T-helper 2 cell treated with Interferon-gamma antibody and Interleukin-4, amounts not matched to agents 100 ng/mL and 5 ng/mL, for 36 hours (primary cell): ENCODE results near the gene SRPRB. TPM values are rescaled to one million over a fixed set of nuclear protein-coding genes. Genes with fewer than 3 reads are reported as not detected.
"Not testable (repeated sequence)": the region's sequence is repeated elsewhere in the genome, so short reads cannot be mapped to it uniquely, and the experiment has no call there.

Experiments
- intact Hi-C: fragments of 100-400 bp; cut with micrococcal nuclease; formaldehyde crosslinking; loops from one replicate; pipeline ENCODE4 v1.15.1; 2023
- total RNA-seq: library from RNA; stranded (reverse); gene quantifications from 2 replicates; pipeline ENCODE4 v1.2.3, GENCODE V29; 2022

Gene SRPRB
- total RNA-seq, 1 donor from 2014 or later: 68.2 TPM

GRCh38 chr3:133777807-133778568 is 27.6 kb upstream of the SRPRB start:
- intact Hi-C loops: no loop called here

- intact Hi-C loops: no loop called here
Observed at GRCh38 chr3:133779626-133780203, 25.9 kb upstream of the SRPRB start.

GRCh38 chr3:133780756-133781155 is 24.9 kb upstream of the SRPRB start:
- intact Hi-C loops: not testable (repeated sequence)

GRCh38 chr3:133781570-133781969 is 24.0 kb upstream of the SRPRB start:
- intact Hi-C loops: no loop called here

- intact Hi-C loops: no loop called here
Observed at GRCh38 chr3:133782454-133782853, 23.2 kb upstream of the SRPRB start.

- intact Hi-C loops: no loop called here
Observed at GRCh38 chr3:133783762-133784161, 21.9 kb upstream of the SRPRB start.

GRCh38 chr3:133788024-133788423 is 17.6 kb upstream of the SRPRB start:
- intact Hi-C loops: no loop called here

- intact Hi-C loops: no loop called here
Observed at GRCh38 chr3:133792171-133792763, 13.3 kb upstream of the SRPRB start.

- intact Hi-C loops: no loop called here
Observed at GRCh38 chr3:133797396-133798105, 8.1 kb upstream of the SRPRB start.

GRCh38 chr3:133799794-133800585 is 5.6 kb upstream of the SRPRB start:
- intact Hi-C loops: no loop called here

- intact Hi-C loops: no loop called here
Observed at GRCh38 chr3:133803469-133803868, 2.1 kb upstream of the SRPRB start.

- intact Hi-C loops: loop anchor here (1.0 to 5.0 kb wide), 2 partner anchors 143 to 682 kb away; partner anchors contain the start of genes ANAPC13 and CEP63
Observed at GRCh38 chr3:133804896-133805295, 719 bp upstream of the SRPRB start.

GRCh38 chr3:133805384-133805701 is 272 bp upstream of the SRPRB start:
- intact Hi-C loops: loop anchor here (1.0 to 5.0 kb wide), 2 partner anchors 143 to 682 kb away; partner anchors contain the start of genes ANAPC13 and CEP63

- intact Hi-C loops: no loop called here
Observed at GRCh38 chr3:133812872-133813271, 7.3 kb downstream of the SRPRB start.

- intact Hi-C loops: no loop called here
Observed at GRCh38 chr3:133815386-133815785, 9.8 kb downstream of the SRPRB start.

- intact Hi-C loops: no loop called here
Observed at GRCh38 chr3:133820129-133820528, 14.5 kb downstream of the SRPRB start.

- intact Hi-C loops: no loop called here
Observed at GRCh38 chr3:133820889-133821675, 15.5 kb downstream of the SRPRB start.

- intact Hi-C loops: no loop called here
Observed at GRCh38 chr3:133821767-133822638, 16.4 kb downstream of the SRPRB start.

- intact Hi-C loops: no loop called here
Observed at GRCh38 chr3:133824961-133825485, 19.4 kb downstream of the SRPRB start.
